Measurements from ENCODE around the gene SGTB. TPM values are rescaled to one million over a fixed set of nuclear protein-coding genes. Genes with fewer than 3 reads are reported as not detected.

Gene SGTB
- total and polyA plus RNA-seq, 2 experiments from 2014 or later, result 8.0 to 12.5 TPM

DNA sequence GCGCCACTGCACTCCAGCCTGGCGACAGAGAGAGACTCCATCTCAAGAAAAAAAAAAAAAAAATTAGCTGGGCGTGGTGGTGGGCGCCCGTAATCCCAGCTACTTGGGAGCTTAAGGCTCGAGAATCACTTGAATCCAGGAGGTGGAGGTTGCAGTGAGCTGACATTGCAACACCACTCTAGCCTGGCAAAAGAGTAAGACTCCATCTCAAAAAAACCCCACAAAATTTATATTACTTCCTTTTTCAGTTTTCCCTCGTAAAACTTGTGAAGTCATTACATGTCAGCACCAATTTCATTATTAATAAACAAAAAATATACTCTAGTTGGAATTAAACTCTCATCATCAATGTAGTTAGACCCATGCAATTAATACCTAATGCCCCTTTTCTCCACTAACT, 53.2 kb downstream of the SGTB start:
- no peaks in the 10 kb centered on the region for H3K4me1 ChIP-seq (ENCODE audit: insufficient read depth)
- no peak overlapping the region for H3K4me3 ChIP-seq
- Mint-ChIP-seq H3K4me1 (no peaks in the 10 kb centered on the region), H3K4me3 (no peak overlapping the region), H3K36me3 (ENCODE audit: low read depth) (no peaks in the 10 kb centered on the region), H3K27me3 (ENCODE audit: insufficient read depth, low read depth, poor library complexity) (no peaks in the 10 kb centered on the region), H3K9me3 (no peaks in the 10 kb centered on the region), H3K27ac (no peak overlapping the region)
- ATAC-seq (no peak), DNase-seq (ENCODE audit: low spot score) (no peak)
- H3K9me2 ChIP-seq (ENCODE audit: insufficient read depth), result no peaks in the 10 kb centered on the region
- no peaks in the 10 kb centered on the region; the same call in 1 of the 2 replicates for H4K20me1 ChIP-seq (replicated peaks; ENCODE audit: insufficient read depth)
- no peak overlapping the region for H2AFZ ChIP-seq
- H3K27ac ChIP-seq (ENCODE audit: low read depth), result no peak overlapping the region
- no peak overlapping the region for H3K4me2 ChIP-seq
- no peaks in the 10 kb centered on the region for H3K36me3 ChIP-seq (ENCODE audit: insufficient read depth)
- no peak for TF ChIP-seq ZNF331 (CRISPR knock-in tag; IDR thresholded peaks at IDR 0.05; ENCODE audit: low read depth)
- TF ChIP-seq, protein P1, sequence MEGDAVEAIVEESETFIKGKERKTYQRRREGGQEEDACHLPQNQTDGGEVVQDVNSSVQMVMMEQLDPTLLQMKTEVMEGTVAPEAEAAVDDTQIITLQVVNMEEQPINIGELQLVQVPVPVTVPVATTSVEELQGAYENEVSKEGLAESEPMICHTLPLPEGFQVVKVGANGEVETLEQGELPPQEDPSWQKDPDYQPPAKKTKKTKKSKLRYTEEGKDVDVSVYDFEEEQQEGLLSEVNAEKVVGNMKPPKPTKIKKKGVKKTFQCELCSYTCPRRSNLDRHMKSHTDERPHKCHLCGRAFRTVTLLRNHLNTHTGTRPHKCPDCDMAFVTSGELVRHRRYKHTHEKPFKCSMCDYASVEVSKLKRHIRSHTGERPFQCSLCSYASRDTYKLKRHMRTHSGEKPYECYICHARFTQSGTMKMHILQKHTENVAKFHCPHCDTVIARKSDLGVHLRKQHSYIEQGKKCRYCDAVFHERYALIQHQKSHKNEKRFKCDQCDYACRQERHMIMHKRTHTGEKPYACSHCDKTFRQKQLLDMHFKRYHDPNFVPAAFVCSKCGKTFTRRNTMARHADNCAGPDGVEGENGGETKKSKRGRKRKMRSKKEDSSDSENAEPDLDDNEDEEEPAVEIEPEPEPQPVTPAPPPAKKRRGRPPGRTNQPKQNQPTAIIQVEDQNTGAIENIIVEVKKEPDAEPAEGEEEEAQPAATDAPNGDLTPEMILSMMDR (conservative IDR thresholded peaks at IDR 0.05; ENCODE audit: low read depth in 2 of 2), result no peak
- TF ChIP-seq ZNF114 (CRISPR knock-in tag; IDR thresholded peaks at IDR 0.05), result no peak
- TF ChIP-seq EZH2 (IDR thresholded peaks at IDR 0.05; ENCODE audit: low read depth, unreplicated experiment), result no peak
- no peak for TF ChIP-seq POLR2AphosphoS5 (IDR thresholded peaks at IDR 0.05; ENCODE audit: low read depth)
- no peak for TF ChIP-seq JUNB (IDR thresholded peaks at IDR 0.05; ENCODE audit: unreplicated experiment)
- TF ChIP-seq, protein P2, sequence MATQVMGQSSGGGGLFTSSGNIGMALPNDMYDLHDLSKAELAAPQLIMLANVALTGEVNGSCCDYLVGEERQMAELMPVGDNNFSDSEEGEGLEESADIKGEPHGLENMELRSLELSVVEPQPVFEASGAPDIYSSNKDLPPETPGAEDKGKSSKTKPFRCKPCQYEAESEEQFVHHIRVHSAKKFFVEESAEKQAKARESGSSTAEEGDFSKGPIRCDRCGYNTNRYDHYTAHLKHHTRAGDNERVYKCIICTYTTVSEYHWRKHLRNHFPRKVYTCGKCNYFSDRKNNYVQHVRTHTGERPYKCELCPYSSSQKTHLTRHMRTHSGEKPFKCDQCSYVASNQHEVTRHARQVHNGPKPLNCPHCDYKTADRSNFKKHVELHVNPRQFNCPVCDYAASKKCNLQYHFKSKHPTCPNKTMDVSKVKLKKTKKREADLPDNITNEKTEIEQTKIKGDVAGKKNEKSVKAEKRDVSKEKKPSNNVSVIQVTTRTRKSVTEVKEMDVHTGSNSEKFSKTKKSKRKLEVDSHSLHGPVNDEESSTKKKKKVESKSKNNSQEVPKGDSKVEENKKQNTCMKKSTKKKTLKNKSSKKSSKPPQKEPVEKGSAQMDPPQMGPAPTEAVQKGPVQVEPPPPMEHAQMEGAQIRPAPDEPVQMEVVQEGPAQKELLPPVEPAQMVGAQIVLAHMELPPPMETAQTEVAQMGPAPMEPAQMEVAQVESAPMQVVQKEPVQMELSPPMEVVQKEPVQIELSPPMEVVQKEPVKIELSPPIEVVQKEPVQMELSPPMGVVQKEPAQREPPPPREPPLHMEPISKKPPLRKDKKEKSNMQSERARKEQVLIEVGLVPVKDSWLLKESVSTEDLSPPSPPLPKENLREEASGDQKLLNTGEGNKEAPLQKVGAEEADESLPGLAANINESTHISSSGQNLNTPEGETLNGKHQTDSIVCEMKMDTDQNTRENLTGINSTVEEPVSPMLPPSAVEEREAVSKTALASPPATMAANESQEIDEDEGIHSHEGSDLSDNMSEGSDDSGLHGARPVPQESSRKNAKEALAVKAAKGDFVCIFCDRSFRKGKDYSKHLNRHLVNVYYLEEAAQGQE (IDR thresholded peaks at IDR 0.05; ENCODE audit: unreplicated experiment), result no peak
- TF ChIP-seq, protein P3, sequence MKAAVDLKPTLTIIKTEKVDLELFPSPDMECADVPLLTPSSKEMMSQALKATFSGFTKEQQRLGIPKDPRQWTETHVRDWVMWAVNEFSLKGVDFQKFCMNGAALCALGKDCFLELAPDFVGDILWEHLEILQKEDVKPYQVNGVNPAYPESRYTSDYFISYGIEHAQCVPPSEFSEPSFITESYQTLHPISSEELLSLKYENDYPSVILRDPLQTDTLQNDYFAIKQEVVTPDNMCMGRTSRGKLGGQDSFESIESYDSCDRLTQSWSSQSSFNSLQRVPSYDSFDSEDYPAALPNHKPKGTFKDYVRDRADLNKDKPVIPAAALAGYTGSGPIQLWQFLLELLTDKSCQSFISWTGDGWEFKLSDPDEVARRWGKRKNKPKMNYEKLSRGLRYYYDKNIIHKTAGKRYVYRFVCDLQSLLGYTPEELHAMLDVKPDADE (IDR thresholded peaks at IDR 0.05), result no peak
- TF ChIP-seq EZH2phosphoT487 (IDR thresholded peaks at IDR 0.05; ENCODE audit: unreplicated experiment), result no peak
- no peak for TF ChIP-seq STAT1 (IDR thresholded peaks at IDR 0.05; ENCODE audit: unreplicated experiment)
- TF ChIP-seq, protein P4, sequence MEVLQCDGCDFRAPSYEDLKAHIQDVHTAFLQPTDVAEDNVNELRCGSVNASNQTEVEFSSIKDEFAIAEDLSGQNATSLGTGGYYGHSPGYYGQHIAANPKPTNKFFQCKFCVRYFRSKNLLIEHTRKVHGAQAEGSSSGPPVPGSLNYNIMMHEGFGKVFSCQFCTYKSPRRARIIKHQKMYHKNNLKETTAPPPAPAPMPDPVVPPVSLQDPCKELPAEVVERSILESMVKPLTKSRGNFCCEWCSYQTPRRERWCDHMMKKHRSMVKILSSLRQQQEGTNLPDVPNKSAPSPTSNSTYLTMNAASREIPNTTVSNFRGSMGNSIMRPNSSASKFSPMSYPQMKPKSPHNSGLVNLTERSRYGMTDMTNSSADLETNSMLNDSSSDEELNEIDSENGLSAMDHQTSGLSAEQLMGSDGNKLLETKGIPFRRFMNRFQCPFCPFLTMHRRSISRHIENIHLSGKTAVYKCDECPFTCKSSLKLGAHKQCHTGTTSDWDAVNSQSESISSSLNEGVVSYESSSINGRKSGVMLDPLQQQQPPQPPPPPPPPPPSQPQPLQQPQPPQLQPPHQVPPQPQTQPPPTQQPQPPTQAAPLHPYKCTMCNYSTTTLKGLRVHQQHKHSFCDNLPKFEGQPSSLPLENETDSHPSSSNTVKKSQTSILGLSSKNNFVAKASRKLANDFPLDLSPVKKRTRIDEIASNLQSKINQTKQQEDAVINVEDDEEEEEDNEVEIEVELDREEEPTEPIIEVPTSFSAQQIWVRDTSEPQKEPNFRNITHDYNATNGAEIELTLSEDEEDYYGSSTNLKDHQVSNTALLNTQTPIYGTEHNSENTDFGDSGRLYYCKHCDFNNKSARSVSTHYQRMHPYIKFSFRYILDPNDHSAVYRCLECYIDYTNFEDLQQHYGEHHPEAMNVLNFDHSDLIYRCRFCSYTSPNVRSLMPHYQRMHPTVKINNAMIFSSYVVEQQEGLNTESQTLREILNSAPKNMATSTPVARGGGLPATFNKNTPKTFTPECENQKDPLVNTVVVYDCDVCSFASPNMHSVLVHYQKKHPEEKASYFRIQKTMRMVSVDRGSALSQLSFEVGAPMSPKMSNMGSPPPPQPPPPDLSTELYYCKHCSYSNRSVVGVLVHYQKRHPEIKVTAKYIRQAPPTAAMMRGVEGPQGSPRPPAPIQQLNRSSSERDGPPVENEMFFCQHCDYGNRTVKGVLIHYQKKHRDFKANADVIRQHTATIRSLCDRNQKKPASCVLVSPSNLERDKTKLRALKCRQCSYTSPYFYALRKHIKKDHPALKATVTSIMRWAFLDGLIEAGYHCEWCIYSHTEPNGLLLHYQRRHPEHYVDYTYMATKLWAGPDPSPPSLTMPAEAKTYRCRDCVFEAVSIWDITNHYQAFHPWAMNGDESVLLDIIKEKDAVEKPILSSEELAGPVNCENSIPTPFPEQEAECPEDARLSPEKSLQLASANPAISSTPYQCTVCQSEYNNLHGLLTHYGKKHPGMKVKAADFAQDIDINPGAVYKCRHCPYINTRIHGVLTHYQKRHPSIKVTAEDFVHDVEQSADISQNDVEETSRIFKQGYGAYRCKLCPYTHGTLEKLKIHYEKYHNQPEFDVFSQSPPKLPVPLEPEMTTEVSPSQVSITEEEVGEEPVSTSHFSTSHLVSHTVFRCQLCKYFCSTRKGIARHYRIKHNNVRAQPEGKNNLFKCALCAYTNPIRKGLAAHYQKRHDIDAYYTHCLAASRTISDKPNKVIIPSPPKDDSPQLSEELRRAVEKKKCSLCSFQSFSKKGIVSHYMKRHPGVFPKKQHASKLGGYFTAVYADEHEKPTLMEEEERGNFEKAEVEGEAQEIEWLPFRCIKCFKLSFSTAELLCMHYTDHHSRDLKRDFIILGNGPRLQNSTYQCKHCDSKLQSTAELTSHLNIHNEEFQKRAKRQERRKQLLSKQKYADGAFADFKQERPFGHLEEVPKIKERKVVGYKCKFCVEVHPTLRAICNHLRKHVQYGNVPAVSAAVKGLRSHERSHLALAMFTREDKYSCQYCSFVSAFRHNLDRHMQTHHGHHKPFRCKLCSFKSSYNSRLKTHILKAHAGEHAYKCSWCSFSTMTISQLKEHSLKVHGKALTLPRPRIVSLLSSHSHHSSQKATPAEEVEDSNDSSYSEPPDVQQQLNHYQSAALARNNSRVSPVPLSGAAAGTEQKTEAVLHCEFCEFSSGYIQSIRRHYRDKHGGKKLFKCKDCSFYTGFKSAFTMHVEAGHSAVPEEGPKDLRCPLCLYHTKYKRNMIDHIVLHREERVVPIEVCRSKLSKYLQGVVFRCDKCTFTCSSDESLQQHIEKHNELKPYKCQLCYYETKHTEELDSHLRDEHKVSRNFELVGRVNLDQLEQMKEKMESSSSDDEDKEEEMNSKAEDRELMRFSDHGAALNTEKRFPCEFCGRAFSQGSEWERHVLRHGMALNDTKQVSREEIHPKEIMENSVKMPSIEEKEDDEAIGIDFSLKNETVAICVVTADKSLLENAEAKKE (CRISPR knock-in tag; IDR thresholded peaks at IDR 0.05), result no peak
- TF ChIP-seq CREB1 (CRISPR knock-in tag; IDR thresholded peaks at IDR 0.05; ENCODE audit: low read depth), result no peak
- no peak for TF ChIP-seq NANOG (IDR thresholded peaks at IDR 0.05; ENCODE audit: borderline replicate concordance)
- H3F3A ChIP-seq (replicated peaks; ENCODE audit: low read depth), result no peaks in the 10 kb centered on the region
- no peaks in the 10 kb centered on the region for H3K79me2 ChIP-seq (replicated peaks; ENCODE audit: insufficient read depth)
- H3K27me3 ChIP-seq (ENCODE audit: insufficient read depth), result no peaks in the 10 kb centered on the region

Data from GM23338 (cell line).